GM18951 (cell line): Measurements from ENCODE around the gene DHRS4.
"Not testable (repeated sequence)": the region's sequence is repeated elsewhere in the genome, so short reads cannot be mapped to it uniquely, and the experiment has no call there.

ENCODE experiments used
- POLR2A ChIP-seq: IDR thresholded peaks from 4 replicates; pipeline ENCODE4 v1.6.1; 2011; ENCODE audit warnings: mild to moderate bottlenecking; ENCODE audit not compliant: insufficient read length, insufficient read depth; ENCODE audit errors: extremely low read depth
- in situ Hi-C: fragments of 300-500 bp; cut with MboI; formaldehyde crosslinking; loops from one replicate; pipeline ENCODE4 v1.12.0; 2022; ENCODE audit warnings: low sequenced_read_pairs, mixed read lengths, inconsistent platforms; ENCODE audit not compliant: unreplicated experiment

DHRS4 gene

GRCh38 chr14:23984891-23985602, 31.5 kb downstream of the DHRS4 start:
- TF ChIP-seq POLR2A, result no peak
- in situ Hi-C loops, result loop anchor here (25.0 kb wide), 1 partner anchor 102 kb away; the partner anchor contains the start of gene PCK2

GRCh38 chr14:23988223-23988606, 34.6 kb downstream of the DHRS4 start:
- in situ Hi-C loops, result loop anchor here (25.0 kb wide), 1 partner anchor 99 kb away; the partner anchor contains the start of gene PCK2

- in situ Hi-C loops, result loop anchor here (25.0 kb wide), 1 partner anchor 99 kb away; the partner anchor contains the start of gene PCK2
- peak; percentile 58 for TF ChIP-seq POLR2A
Measured at GRCh38 chr14:23988607-23989363, 35.2 kb downstream of the DHRS4 start, which contains the start of gene DHRS4L2. DHRS4L2 (plus strand) TSS chr14:23988929; CDS start chr14:23988948, 19 bp downstream.

GRCh38 chr14:23989734-23990445, 36.3 kb downstream of the DHRS4 start:
- in situ Hi-C loops, result loop anchor here (25.0 kb wide), 1 partner anchor 97 kb away; the partner anchor contains the start of gene PCK2

GRCh38 chr14:23990961-23991360, 37.4 kb downstream of the DHRS4 start:
- in situ Hi-C loops, result loop anchor here (25.0 kb wide), 1 partner anchor 96 kb away; the partner anchor contains the start of gene PCK2

GRCh38 chr14:23993042-23993441, 39.5 kb downstream of the DHRS4 start:
- in situ Hi-C loops, result loop anchor here (25.0 kb wide), 1 partner anchor 94 kb away; the partner anchor contains the start of gene PCK2

GRCh38 chr14:23996009-23996408, 42.4 kb downstream of the DHRS4 start:
- in situ Hi-C loops, result loop anchor here (25.0 kb wide), 1 partner anchor 91 kb away; the partner anchor contains the start of gene PCK2

GRCh38 chr14:23996825-23997224, 43.3 kb downstream of the DHRS4 start:
- in situ Hi-C loops, result loop anchor here (25.0 kb wide), 1 partner anchor 90 kb away; the partner anchor contains the start of gene PCK2

GRCh38 chr14:23999640-24000039, 46.1 kb downstream of the DHRS4 start:
- in situ Hi-C loops, result loop anchor here (25.0 kb wide), 1 partner anchor 88 kb away; the partner anchor contains the start of gene PCK2

GRCh38 chr14:24001078-24001477, 47.5 kb downstream of the DHRS4 start:
- in situ Hi-C loops, result not testable (repeated sequence)

- in situ Hi-C loops, result not testable (repeated sequence)
Measured at GRCh38 chr14:24001679-24002078, 48.1 kb downstream of the DHRS4 start.

GRCh38 chr14:24006471-24006816, 52.9 kb downstream of the DHRS4 start:
- in situ Hi-C loops, result not testable (repeated sequence)

- in situ Hi-C loops, result not testable (repeated sequence)
Measured at GRCh38 chr14:24006817-24007652, 53.5 kb downstream of the DHRS4 start.
